GM23338 (cell line): ENCODE results near the gene LIX1.

Experiments
- CTCF ChIP-seq, 2 experiments: fragments of 200-600 bp in 1 of 2; sonication (generic) in 1 of 2; conservative IDR thresholded peaks; 2 replicates each; pipeline versions ENCODE4 v1.5.1 to v1.6.1; 2016 to 2017; ENCODE audit warnings: antibody characterized with exemption in 2 of 2, low read depth in 2 of 2, mild to moderate bottlenecking in 2 of 2, moderate library complexity in 1 of 2
- EZH2 ChIP-seq: fragments of 200-600 bp; sonication (generic); IDR thresholded peaks from one replicate; pipeline ENCODE4 v1.8.0; 2017; ENCODE audit warnings: antibody characterized with exemption, mild to moderate bottlenecking, low read depth; ENCODE audit not compliant: unreplicated experiment

GRCh38 chr5:97067296-97067850, 75.0 kb downstream of the LIX1 start:
- TF ChIP-seq EZH2, result no peak
- no peak for TF ChIP-seq CTCF (conservative IDR thresholded peaks at IDR 0.05; ENCODE audit: low read depth in 2 of 2)
